Measurements from ENCODE around the gene MAML3. TPM values are rescaled to one million over a fixed set of nuclear protein-coding genes. Genes with fewer than 3 reads are reported as not detected.

The MAML3 gene
- total and polyA plus RNA-seq, 2 experiments from 2014 or later, result 4.1 to 11.2 TPM

DNA sequence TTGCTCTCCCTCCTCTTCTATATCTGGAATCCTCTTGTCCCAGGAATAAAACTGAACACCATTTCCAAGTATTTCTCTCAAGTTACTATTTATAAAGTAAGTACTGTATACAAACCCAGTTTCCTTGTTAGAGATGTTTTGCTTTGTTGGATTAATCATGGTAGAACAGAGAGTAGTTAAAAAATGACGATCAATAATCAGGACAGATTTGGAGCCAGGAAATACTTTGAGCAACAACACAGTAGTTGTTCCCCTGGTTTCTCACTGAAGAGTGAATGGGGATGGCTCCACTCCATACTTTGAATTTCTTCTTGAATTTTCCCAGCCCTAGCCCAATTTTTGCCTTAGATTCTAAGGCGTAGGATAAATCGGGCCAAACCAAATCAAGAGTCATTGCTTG, 467.0 kb downstream of the MAML3 start:
- no peaks in the 10 kb centered on the region for H3K9me3 ChIP-seq (ENCODE audit: low read depth)
- H4K20me1 ChIP-seq (ENCODE audit: insufficient read depth, poor library complexity, severe bottlenecking), result no peaks in the 10 kb centered on the region
- H3K27ac ChIP-seq, result no peak overlapping the region
- H3K4me3 ChIP-seq, result no peak overlapping the region
- DNase-seq (ENCODE audit: low spot score), result no peak
- H3K27me3 ChIP-seq, result no peaks in the 10 kb centered on the region
- H3K9me2 ChIP-seq (replicated peaks; ENCODE audit: insufficient read depth), result no peaks in the 10 kb centered on the region
- peaks cover 46% of the 10 kb centered on the region for H3K79me2 ChIP-seq
- TF ChIP-seq EZH2phosphoT487 (IDR thresholded peaks at IDR 0.05; ENCODE audit: low read depth, severe bottlenecking, unreplicated experiment) (no peak), EZH2 (IDR thresholded peaks at IDR 0.05; ENCODE audit: borderline replicate concordance) (no peak)
- TF ChIP-seq, protein P1, sequence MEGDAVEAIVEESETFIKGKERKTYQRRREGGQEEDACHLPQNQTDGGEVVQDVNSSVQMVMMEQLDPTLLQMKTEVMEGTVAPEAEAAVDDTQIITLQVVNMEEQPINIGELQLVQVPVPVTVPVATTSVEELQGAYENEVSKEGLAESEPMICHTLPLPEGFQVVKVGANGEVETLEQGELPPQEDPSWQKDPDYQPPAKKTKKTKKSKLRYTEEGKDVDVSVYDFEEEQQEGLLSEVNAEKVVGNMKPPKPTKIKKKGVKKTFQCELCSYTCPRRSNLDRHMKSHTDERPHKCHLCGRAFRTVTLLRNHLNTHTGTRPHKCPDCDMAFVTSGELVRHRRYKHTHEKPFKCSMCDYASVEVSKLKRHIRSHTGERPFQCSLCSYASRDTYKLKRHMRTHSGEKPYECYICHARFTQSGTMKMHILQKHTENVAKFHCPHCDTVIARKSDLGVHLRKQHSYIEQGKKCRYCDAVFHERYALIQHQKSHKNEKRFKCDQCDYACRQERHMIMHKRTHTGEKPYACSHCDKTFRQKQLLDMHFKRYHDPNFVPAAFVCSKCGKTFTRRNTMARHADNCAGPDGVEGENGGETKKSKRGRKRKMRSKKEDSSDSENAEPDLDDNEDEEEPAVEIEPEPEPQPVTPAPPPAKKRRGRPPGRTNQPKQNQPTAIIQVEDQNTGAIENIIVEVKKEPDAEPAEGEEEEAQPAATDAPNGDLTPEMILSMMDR (IDR thresholded peaks at IDR 0.05; ENCODE audit: poor library complexity), result no peak
- no peaks in the 10 kb centered on the region for H3K36me3 ChIP-seq (replicated peaks; ENCODE audit: insufficient read depth, low read depth)
- H3K4me2 ChIP-seq, result no peak overlapping the region
- peaks cover 35% of the 10 kb centered on the region for H3K4me1 ChIP-seq (ENCODE audit: insufficient read depth)
- 87% methylated on average over 3 of the region's 3 CpGs for WGBS (ENCODE audit: low lambda C conversion rate, missing lambda C conversion rate)
- H2AFZ ChIP-seq, result no peak overlapping the region

DNA sequence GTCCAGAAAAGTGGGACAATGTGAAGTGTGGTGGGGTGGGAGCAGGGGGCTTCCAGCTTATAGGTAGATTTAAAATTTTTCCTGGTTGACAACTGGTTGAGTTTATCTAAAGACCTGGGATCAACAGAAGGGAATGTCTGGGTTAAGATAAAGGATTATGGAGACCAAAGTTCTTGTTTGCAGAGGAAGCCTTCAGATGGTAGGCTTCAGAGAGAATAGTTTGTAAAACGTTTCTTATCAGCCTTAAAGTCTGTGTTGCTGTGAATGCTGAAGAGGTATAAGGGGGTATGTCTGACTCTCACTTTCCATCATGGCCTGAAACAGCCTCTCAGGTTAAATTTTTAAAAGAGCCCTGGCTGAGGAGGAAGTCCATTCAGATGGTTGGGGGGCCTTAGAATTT, 467.9 kb downstream of the MAML3 start:
- DNase-seq (ENCODE audit: low spot score), result no peak
- H3K9me3 ChIP-seq (ENCODE audit: low read depth), result no peaks in the 10 kb centered on the region
- H3K27me3 ChIP-seq, result no peaks in the 10 kb centered on the region
- no peaks in the 10 kb centered on the region for H3K9me2 ChIP-seq (replicated peaks; ENCODE audit: insufficient read depth)
- H2AFZ ChIP-seq, result no peak overlapping the region
- H3K4me3 ChIP-seq, result no peak overlapping the region
- H3K4me1 ChIP-seq (ENCODE audit: insufficient read depth), result peaks cover 35% of the 10 kb centered on the region
- WGBS (ENCODE audit: low lambda C conversion rate, missing lambda C conversion rate), result 14% methylated on average over 1 of the region's 1 CpG
- H3K4me2 ChIP-seq, result peak overlapping the region; percentile 9
- no peak for TF ChIP-seq EZH2 (IDR thresholded peaks at IDR 0.05; ENCODE audit: borderline replicate concordance)
- TF ChIP-seq, protein P1 (IDR thresholded peaks at IDR 0.05; ENCODE audit: poor library complexity), result no peak
- no peaks in the 10 kb centered on the region for H3K36me3 ChIP-seq (replicated peaks; ENCODE audit: insufficient read depth, low read depth)
- H4K20me1 ChIP-seq (ENCODE audit: insufficient read depth, poor library complexity, severe bottlenecking), result no peaks in the 10 kb centered on the region
- H3K79me2 ChIP-seq, result peaks cover 51% of the 10 kb centered on the region
- H3K27ac ChIP-seq, result peak overlapping the region; percentile 20

DNA sequence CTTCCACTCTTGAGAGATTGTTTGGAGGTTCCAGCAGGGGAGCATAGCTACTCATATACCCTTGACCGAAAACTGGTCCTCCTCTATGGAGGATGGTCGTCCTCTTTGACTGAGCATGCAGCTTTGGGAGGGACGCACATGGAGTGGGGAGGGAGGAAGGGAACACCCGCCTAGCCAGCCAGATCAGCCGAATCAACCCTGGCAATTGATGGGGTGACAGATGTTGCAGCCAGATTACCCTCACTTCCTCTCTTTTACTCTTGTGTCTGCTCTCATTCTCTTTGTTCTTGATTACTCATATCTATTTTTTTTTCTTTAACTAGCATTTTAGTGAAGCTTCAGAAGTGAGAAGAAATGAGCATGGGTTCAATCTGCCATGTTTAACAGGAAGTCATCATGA, 468.8 kb downstream of the MAML3 start:
- H3K9me3 ChIP-seq (ENCODE audit: low read depth), result no peaks in the 10 kb centered on the region
- H4K20me1 ChIP-seq (ENCODE audit: insufficient read depth, poor library complexity, severe bottlenecking), result no peaks in the 10 kb centered on the region
- no peak overlapping the region for H3K4me3 ChIP-seq
- no peaks in the 10 kb centered on the region for H3K27me3 ChIP-seq
- no peak overlapping the region for H2AFZ ChIP-seq
- DNase-seq (ENCODE audit: low spot score), result no peak
- no peaks in the 10 kb centered on the region for H3K9me2 ChIP-seq (replicated peaks; ENCODE audit: insufficient read depth)
- peaks cover 32% of the 10 kb centered on the region for H3K4me1 ChIP-seq (ENCODE audit: insufficient read depth)
- H3K4me2 ChIP-seq, result no peak overlapping the region
- H3K27ac ChIP-seq, result no peak overlapping the region
- 96% methylated on average over 5 of the region's 5 CpGs for WGBS (ENCODE audit: low lambda C conversion rate, missing lambda C conversion rate)
- TF ChIP-seq, protein P1 (IDR thresholded peaks at IDR 0.05; ENCODE audit: poor library complexity), result no peak
- TF ChIP-seq EZH2 (IDR thresholded peaks at IDR 0.05; ENCODE audit: borderline replicate concordance) (no peak), EZH2phosphoT487 (IDR thresholded peaks at IDR 0.05; ENCODE audit: low read depth, severe bottlenecking, unreplicated experiment) (no peak)
- no peaks in the 10 kb centered on the region for H3K36me3 ChIP-seq (replicated peaks; ENCODE audit: insufficient read depth, low read depth)
- H3K79me2 ChIP-seq, result peaks cover 50% of the 10 kb centered on the region

DNA sequence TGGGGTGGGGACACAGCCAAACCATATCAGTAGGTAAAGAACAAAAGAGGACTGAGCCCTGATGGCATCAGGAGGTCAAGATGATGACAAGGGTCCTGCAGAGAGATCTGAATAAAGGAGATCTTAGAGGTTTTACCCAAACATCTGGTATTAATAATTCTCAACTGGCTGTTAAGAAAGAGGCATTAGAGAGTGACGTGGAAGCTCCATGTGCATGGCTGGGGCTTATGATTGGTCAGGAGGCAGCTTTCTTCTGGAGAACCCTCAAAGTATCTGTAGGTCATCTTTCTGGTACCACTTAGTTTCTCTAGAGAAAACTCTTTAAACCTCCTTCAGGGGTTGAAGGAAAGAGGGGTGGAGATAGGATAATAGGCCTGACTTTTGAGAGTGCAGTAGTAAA, 469.6 kb downstream of the MAML3 start:
- DNase-seq (ENCODE audit: low spot score), result no peak
- WGBS (ENCODE audit: low lambda C conversion rate, missing lambda C conversion rate), result 75% methylated on average over 1 of the region's 1 CpG
- Histone ChIP-seq H3K9me3 (ENCODE audit: low read depth) (no peaks in the 10 kb centered on the region), H3K4me3 (no peak overlapping the region), H3K4me2 (no peak overlapping the region), H3K9me2 (replicated peaks; ENCODE audit: insufficient read depth) (no peaks in the 10 kb centered on the region), H2AFZ (no peak overlapping the region), H3K27me3 (no peaks in the 10 kb centered on the region), H3K4me1 (ENCODE audit: insufficient read depth) (peaks cover 29% of the 10 kb centered on the region), H3K27ac (no peak overlapping the region), H3K79me2 (peaks cover 56% of the 10 kb centered on the region), H3K36me3 (replicated peaks; ENCODE audit: insufficient read depth, low read depth) (no peaks in the 10 kb centered on the region), H4K20me1 (ENCODE audit: insufficient read depth, poor library complexity, severe bottlenecking) (no peaks in the 10 kb centered on the region)
- no peak for TF ChIP-seq EZH2 (IDR thresholded peaks at IDR 0.05; ENCODE audit: borderline replicate concordance)
- TF ChIP-seq, protein P1 (IDR thresholded peaks at IDR 0.05; ENCODE audit: poor library complexity), result no peak
- TF ChIP-seq EZH2phosphoT487 (IDR thresholded peaks at IDR 0.05; ENCODE audit: low read depth, severe bottlenecking, unreplicated experiment), result no peak

Data from hepatocyte (in vitro differentiated cells).